HG03159 (cell line): ENCODE results near the gene OTULIN.

Source experiments
- ATAC-seq: cut with Tn5 transposase; IDR thresholded peaks from one replicate; pipeline ENCODE4 v1.9.1; 2021; ENCODE audit warnings: mild to moderate bottlenecking, moderate library complexity; ENCODE audit not compliant: unreplicated experiment

Gene OTULIN

GRCh38 chr5:14667770-14668169 lies 3.3 kb downstream of the OTULIN start:
- no peak for ATAC-seq

DNA sequence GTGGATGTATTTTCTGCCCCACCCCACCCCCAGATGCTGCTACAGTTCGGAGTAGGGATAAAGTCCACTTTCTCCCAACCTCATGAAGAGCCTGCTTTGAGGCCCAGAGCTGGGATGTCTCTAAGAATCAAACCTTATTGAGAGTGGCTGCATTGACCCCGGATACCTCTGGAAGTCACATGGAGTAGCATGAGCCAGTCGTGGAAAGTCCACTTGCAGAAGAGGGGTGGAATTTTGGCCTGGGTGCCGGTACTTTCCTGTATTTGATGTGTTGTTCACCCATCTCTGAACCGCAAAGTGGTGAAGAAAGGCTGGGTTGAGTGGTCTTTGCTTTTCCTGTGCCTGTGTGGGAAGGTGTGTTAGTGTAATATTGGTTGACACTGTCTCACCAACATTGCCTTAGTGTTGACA lies 3.7 kb downstream of the OTULIN start:
- no peak for ATAC-seq

GRCh38 chr5:14669415-14669814 lies 4.9 kb downstream of the OTULIN start:
- no peak for ATAC-seq

GRCh38 chr5:14669975-14670374 lies 5.5 kb downstream of the OTULIN start:
- ATAC-seq = no peak

GRCh38 chr5:14671414-14671813 lies 6.9 kb downstream of the OTULIN start:
- no peak for ATAC-seq

DNA sequence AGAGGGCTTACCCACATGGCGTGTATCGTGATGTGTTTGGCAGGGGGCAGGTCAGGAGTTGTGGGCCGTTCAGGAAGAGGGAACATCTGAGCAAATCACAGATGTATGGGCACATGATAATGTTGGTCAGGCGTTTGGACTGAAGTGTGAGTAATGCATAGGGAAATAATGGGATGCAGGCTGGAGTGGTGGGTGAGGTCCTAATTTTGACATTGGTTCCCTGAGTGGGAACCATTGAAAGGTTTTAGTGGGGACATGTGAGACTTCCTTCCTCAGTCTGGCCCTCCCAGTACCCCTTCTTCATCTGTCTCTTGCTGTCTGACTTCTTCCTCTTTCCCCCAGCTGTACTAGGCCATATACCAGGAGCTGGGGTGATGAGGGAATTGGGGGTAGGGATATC lies 7.6 kb downstream of the OTULIN start:
- ATAC-seq = no peak

DNA sequence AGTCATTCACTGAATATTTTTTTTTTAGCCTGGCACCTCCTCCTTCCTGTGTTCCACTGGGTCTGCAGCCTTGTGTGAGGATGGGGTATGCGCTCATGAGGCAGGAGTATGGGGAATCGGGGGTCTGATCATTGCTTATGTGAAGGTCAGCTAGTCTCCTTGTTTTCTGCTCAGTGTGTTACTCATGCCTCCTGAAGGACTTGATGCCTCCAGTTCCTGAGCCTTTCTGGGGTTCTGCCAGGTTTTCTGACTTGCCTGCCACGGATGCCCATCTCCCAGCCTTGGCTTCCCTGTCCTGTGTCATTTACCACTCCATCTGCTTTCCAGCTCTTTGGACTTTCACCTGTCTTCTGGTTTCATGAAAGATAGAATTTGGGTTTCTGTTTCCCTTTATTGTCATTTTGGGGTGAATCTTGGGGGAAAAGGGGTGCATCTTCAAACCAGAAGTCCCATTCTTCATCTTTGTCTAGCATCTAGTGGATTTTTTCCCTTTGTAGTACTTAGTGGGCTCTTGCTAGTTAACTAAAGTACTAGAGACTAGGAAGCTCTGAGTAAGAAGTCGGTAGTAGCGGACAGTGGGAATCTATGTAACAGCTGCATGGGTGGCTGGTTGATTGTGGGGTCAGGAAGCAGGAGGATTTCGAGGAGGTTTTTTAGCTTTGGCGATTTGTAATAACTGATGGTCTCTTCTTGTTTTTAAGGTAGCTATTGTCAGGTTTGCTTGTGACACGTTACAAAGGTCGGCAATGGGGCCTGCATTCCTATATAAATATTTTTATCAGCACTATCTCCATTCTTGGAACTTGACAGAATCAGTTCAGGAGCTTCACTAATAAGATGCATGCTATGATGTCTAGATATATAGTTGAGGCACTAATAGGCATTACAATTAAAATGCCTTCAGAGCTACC lies 8.2 kb downstream of the OTULIN start:
- ATAC-seq = no peak

- ATAC-seq = no peak
Measured at GRCh38 chr5:14673443-14673842, 8.9 kb downstream of the OTULIN start.

DNA sequence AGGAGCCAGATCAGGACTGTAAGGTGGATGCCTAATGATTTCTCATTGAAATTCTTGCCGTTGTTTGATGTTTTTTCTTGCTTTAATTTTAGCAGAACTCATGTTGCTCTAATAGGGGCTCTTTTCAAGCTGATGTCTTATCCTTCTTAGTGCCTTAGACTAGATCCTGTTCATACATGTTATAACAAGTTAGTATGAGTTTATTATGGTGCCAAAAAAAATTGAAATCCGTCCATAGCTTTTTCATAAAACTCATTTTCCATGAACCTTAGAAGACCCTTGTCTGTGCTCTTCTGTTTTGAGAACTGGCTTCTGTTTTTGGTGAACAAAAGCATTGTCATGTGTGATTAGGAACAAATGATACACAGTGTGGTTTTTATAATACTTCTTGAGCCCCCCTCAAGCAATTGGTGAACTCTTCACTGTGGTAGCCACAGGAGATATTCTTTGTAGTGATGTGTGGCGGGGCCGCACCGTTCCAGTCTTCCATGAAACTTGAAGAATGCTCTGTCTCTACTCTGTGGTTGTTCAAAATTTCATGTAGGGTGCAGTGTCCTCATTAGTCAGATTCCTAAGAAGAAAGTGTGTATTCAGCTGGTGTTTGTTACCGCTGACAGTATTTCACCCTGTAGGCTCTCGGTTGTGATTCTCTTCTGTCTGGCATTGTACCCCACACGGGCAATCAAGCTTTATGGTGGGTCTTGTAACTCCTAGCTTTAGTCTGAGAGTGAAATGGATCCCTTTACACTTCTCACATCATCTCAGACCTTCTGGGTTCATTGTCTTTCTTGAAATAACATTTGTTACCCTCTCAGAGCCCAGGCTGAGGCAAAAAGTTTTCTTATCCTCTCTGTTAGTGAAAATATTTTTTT lies 10.7 kb downstream of the OTULIN start:
- ATAC-seq = no peak

- ATAC-seq = peak; percentile 39
Measured at GRCh38 chr5:14675865-14676300, 11.4 kb downstream of the OTULIN start.

- peak; percentile 35 for ATAC-seq
Measured at GRCh38 chr5:14676320-14676719, 11.8 kb downstream of the OTULIN start.

DNA sequence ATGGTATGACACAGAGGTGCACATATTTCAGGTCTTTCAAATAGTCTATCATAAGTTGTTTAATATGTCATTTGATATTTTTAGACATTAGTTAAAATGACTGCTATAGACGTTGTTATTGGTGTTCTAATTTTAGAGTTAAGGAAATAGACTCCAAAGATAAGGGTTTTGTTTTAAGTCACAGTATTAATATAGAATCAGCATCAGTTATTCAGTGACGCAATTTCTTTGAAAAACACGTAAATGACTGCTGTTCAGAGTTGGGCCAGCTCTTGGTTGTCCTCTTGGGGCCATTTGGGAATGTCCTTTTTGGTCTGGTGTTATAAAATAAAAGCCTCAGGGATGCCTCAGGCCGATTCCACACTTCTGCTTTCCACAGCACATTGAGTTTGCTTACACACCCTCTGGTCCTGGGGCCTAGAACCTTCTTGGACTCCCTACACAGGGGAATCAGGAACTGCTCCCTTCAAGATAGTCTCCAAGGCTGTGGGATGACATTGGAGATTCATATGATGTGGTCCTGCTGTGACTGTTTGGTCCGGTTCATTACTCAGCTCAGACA lies 14.3 kb downstream of the OTULIN start:
- ATAC-seq = no peak

DNA sequence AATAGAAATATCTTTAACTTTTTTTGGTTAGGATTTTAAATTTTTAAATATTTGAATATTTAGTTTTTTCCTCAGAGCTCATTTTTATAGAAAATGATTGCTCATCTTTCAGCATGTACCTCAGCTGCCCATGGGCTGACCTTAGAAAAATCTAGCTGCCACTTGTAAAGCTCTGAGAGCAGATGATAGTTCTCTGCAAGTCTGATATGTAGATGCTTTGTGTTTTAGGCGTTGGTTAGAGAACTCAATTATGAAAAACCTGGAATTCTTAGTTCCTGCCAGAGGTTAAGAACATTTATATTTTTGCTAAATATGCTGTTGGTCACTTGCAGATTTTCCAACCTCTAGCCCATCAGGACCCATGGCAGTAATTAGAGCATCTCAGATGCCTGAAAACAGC lies 15.1 kb downstream of the OTULIN start:
- ATAC-seq = no peak

- ATAC-seq = no peak
Measured at GRCh38 chr5:14681236-14681752, 16.8 kb downstream of the OTULIN start.

GRCh38 chr5:14683906-14684455 lies 19.5 kb downstream of the OTULIN start:
- ATAC-seq = no peak

- no peak for ATAC-seq
Measured at GRCh38 chr5:14684757-14685156, 20.2 kb downstream of the OTULIN start.

GRCh38 chr5:14685757-14686156 lies 21.2 kb downstream of the OTULIN start:
- peak; percentile 86 for ATAC-seq

GRCh38 chr5:14686517-14686916 lies 22.0 kb downstream of the OTULIN start:
- ATAC-seq = no peak

DNA sequence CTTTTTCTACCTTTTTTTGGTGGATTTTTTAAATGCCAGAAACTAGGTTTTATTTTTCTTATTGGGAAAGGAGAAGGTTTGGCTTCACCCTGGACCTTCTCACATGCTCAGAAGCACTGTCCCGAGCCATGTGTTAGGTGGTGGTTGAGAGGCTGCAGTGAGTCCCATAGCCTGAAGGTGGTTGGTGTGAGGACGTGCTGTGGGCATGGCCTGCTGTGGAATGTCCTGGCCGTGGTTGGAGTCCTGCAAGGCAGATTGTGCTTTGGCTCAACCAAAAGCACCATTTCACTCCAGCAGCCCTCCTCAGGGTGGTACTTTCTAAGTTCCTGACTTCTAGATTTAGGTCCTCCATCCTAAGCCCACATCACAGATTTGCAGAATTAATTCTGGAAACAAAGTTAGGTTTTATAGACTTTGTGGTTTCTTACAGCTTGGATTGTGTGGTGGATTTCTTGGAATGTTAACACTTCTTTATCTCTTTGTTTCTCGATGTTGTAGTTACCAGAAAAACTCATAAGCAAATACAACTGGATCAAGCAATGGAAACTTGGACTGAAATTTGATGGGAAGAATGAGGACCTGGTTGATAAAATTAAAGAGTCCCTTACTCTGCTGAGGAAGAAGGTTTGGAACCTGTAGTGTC lies 22.6 kb downstream of the OTULIN start:
- ATAC-seq = no peak

DNA sequence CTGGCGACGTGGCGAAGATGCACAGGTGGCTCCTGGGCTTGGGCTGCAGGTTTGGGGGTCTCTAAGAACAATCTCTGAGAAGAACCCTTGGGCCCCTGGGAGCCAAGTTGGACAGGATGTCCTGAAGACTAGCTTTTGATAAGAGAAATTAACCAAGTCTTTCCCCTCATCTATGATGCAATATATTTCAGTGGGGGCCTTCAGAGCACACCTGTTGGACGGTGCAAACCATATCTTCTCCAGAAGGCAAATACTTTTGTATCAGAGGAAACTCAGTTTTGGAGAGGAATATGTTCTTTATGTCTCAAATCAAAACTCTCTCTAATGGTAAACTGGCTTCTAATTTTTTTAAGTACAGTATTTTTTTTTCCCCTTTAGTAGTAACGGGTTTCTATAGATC lies 28.6 kb downstream of the OTULIN start:
- no peak for ATAC-seq
